K562 (cell line): Measurements from ENCODE around the gene EME2. TPM values are rescaled to one million over a fixed set of nuclear protein-coding genes. Genes with fewer than 3 reads are reported as not detected.

Experiments used
- CTCFL ChIP-seq: IDR thresholded peaks from 2 replicates; pipeline ENCODE4 v1.6.1; 2011; ENCODE audit warnings: borderline replicate concordance, low read depth, mild to moderate bottlenecking, moderate library complexity, low read length; ENCODE audit not compliant: insufficient read depth, poor library complexity, severe bottlenecking
- E2F4 ChIP-seq: sonication (generic); formaldehyde crosslinking; IDR thresholded peaks from 2 replicates; pipeline ENCODE4 v1.8.0; 2022; ENCODE audit warnings: mild to moderate bottlenecking, low read depth, missing genetic modification reagents
- FOXP1 ChIP-seq: sonication (generic); formaldehyde crosslinking; IDR thresholded peaks from 2 replicates; pipeline ENCODE4 v1.8.0; 2022; ENCODE audit warnings: mild to moderate bottlenecking, missing genetic modification reagents
- GATA2 ChIP-seq: sonication (generic); formaldehyde crosslinking; IDR thresholded peaks from 2 replicates; pipeline ENCODE4 v1.4.0; 2020; ENCODE audit warnings: mild to moderate bottlenecking, missing genetic modification reagents
- NBN ChIP-seq: fragments of 450-650 bp; IDR thresholded peaks from 2 replicates; pipeline ENCODE4 v1.6.1; 2016; ENCODE audit warnings: low read depth, mild to moderate bottlenecking
- NFYB ChIP-seq: IDR thresholded peaks from 2 replicates; pipeline ENCODE4 v1.6.1; 2011; ENCODE audit warnings: mild to moderate bottlenecking, moderate library complexity; ENCODE audit not compliant: insufficient read length; ENCODE audit errors: extremely low read depth
- PHF21A ChIP-seq: fragments of 450-650 bp; IDR thresholded peaks from 2 replicates; pipeline ENCODE4 v1.6.1; 2017; ENCODE audit warnings: low read depth, borderline replicate concordance
- PKNOX1 ChIP-seq: fragments of 450-650 bp; IDR thresholded peaks from 2 replicates; pipeline ENCODE4 v1.6.1; 2016
- PRMT5 ChIP-seq: sonication (generic); formaldehyde crosslinking; IDR thresholded peaks from 2 replicates; pipeline ENCODE4 v1.5.0; 2020; ENCODE audit warnings: missing genetic modification reagents
- PTBP1 ChIP-seq: fragments of 200-400 bp; formaldehyde crosslinking; IDR thresholded peaks from 2 replicates; pipeline ENCODE4 v1.6.1; 2017; ENCODE audit warnings: low read depth, low read length
- RBFOX2 ChIP-seq: fragments of 200-400 bp; formaldehyde crosslinking; IDR thresholded peaks from 2 replicates; pipeline ENCODE4 v1.6.1; 2017; ENCODE audit warnings: low read depth, mild to moderate bottlenecking, low read length, moderate library complexity
- SAP30 ChIP-seq: fragments of 200-600 bp; sonication (generic); IDR thresholded peaks from 2 replicates; pipeline ENCODE4 v1.6.1; 2012; ENCODE audit warnings: borderline replicate concordance, low read depth, mild to moderate bottlenecking, moderate library complexity, low read length, control low read depth, inconsistent platforms; ENCODE audit not compliant: insufficient read depth, poor library complexity, severe bottlenecking
- SIN3B ChIP-seq: fragments of 450-650 bp; IDR thresholded peaks from 2 replicates; pipeline ENCODE4 v1.6.1; 2017; ENCODE audit warnings: low read depth, mild to moderate bottlenecking, moderate library complexity
- SNRNP70 ChIP-seq: fragments of 200-400 bp; formaldehyde crosslinking; optimal IDR thresholded peaks from 2 replicates; pipeline ENCODE3; 2017; ENCODE audit warnings: low read depth, low read length
- TBP ChIP-seq: optimal IDR thresholded peaks from 2 replicates; pipeline ENCODE3; 2011; ENCODE audit warnings: low read depth, low read length, improper control_type of control experiment
- THAP7 ChIP-seq: fragments of 250-450 bp; sonication (Bioruptor Pico); IDR thresholded peaks from 2 replicates; pipeline ENCODE4 v1.5.0; 2021
- TSHZ1 ChIP-seq: fragments of 250-450 bp; sonication (Bioruptor Pico); IDR thresholded peaks from 2 replicates; pipeline ENCODE4 v1.4.0; 2020; ENCODE audit warnings: mild to moderate bottlenecking, moderate library complexity
- ZBTB7A ChIP-seq: IDR thresholded peaks from 2 replicates; pipeline ENCODE4 v1.6.1; 2011; ENCODE audit warnings: low read depth, mild to moderate bottlenecking, low read length, moderate library complexity, borderline replicate concordance; ENCODE audit not compliant: control insufficient read depth
- ZSCAN29 ChIP-seq: fragments of 450-650 bp; IDR thresholded peaks from 2 replicates; pipeline ENCODE4 v1.6.1; 2017
- polyA plus RNA-seq, 8 experiments: library from polyadenylated mRNA; depleted of rRNA in 4 of 8; stranded (reverse) in 5 of 8; unstranded in 3 of 8; fragments of >200 nt; fragmentation: Nextera tagmentation in 2 of 8; fragmentation: Illumina TruSeq in 1 of 8; extraction: Ambion mirVana in 2 of 8; extraction: Trizol in 1 of 8; gene quantifications; 2 replicates each; pipeline versions ENCODE4 v1.2.1 to v1.2.3, GENCODE V29; 2011 to 2014; ENCODE audit warnings: inconsistent platforms in 1 of 8, missing spikeins in 1 of 8
- total RNA-seq, 7 experiments: library from RNA; depleted of rRNA in 6 of 7; stranded (reverse); fragments of >200 nt in 6 of 7; fragmentation: Illumina TruSeq in 2 of 7; extraction: Trizol in 2 of 7; gene quantifications; 2 replicates each; pipeline versions ENCODE4 v1.2.1 to v1.2.3, GENCODE V29; 2011 to 2021; ENCODE audit warnings: low replicate concordance in 1 of 7

EME2 gene
- total and polyA plus RNA-seq, 9 of the 15 experiments (the other 6 are each of a cell fraction or from before 2014, with no cell fraction given), result 0.35 to 19.9 (median 3.5) TPM

GRCh38 chr16:1781758-1782407, 9.3 kb downstream of the EME2 start (continued):
- TF ChIP-seq TBP (no peak), SNRNP70 (no peak), ZBTB7A (no peak; the same call in 1 of the 2 replicates), GATA2 (no peak), PRMT5 (CRISPR knock-in tag) (no peak), THAP7 (0 out of 2 replicates have a peak, but pooled peaks have one; percentile 46), E2F4 (CRISPR knock-in tag) (no peak), NFYB (no peak), PHF21A (no peak), SIN3B (peak; percentile 86), RBFOX2 (0 out of 2 replicates have a peak, but pooled peaks have one; percentile 26), ZSCAN29 (no peak), FOXP1 (no peak), NBN (no peak), SAP30 (peak; percentile 80), CTCFL (peak; percentile 23), TSHZ1 (CRISPR knock-in tag) (no peak), PTBP1 (0 out of 2 replicates have a peak, but pooled peaks have one; percentile 47), PKNOX1 (peak; percentile 41; the same call in 1 of the 2 replicates)
